Activated T-cell treated with anti-CD3 and anti-CD28 coated beads, Interleukin-2, amount 50 U/mL, for 4 hours (primary cell): ENCODE data around the gene B9D2. TPM values are rescaled to one million over a fixed set of nuclear protein-coding genes. Genes with fewer than 3 reads are reported as not detected.

Experiments used
- ATAC-seq, 2 donors: fragments of 200-7000 bp; cut with Tn5 transposase; one replicate each; pipeline ENCODE4 v1.10.0; 2021
- DNase-seq: peaks from one replicate; pipeline ENCODE4 v3.0.0-alpha.2; 2020
- H3K27me3 Mint-ChIP-seq: one replicate; pipeline ENCODE4 v1.8.0; 2021; ENCODE audit warnings: low read depth, mixed read lengths
- H3K36me3 Mint-ChIP-seq: one replicate; pipeline ENCODE4 v1.8.0; 2022; ENCODE audit warnings: mixed read lengths; ENCODE audit not compliant: insufficient read depth
- H3K4me1 Mint-ChIP-seq: one replicate; pipeline ENCODE4 v1.8.0; 2021; ENCODE audit warnings: low read depth, mixed read lengths
- H3K4me3 Mint-ChIP-seq: one replicate; pipeline ENCODE4 v1.8.0; 2021; ENCODE audit warnings: mild to moderate bottlenecking, moderate library complexity, mixed read lengths
- H3K9me3 Mint-ChIP-seq: one replicate; pipeline ENCODE4 v1.8.0; 2021; ENCODE audit warnings: mixed read lengths
- total RNA-seq, 3 donors: library from RNA; stranded (reverse); gene quantifications; one replicate each; pipeline ENCODE4 v1.2.1, GENCODE V29; 2021

Gene B9D2
- total RNA-seq, 3 donors from 2014 or later, result 5.4 to 5.7 (median 5.7) TPM

DNA sequence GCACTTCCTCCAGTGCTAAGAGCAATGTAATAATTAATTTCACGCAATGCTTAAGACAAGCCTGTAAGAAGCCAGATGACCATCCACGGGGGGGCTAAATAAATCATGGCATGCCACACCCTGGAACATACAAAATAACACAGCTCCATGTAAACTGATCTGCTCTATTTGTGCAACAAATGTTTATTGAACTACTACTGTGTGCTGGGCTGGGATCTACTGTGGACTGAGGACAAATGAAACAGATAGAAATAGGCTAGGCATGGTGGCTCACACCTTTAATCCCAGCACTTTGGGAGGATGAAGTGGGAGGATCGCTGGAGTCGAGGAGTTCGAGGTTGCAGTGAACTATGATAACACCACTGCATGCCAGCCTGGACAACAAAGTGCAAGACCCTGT is 31.5 kb downstream of the B9D2 start:
- Mint-ChIP-seq H3K27me3 (no peaks in the 10 kb centered on the region), H3K4me3 (no peak overlapping the region), H3K36me3 (peaks cover 41% of the 10 kb centered on the region), H3K4me1 (peaks cover 50% of the 10 kb centered on the region), H3K9me3 (no peaks in the 10 kb centered on the region)
- no peak for DNase-seq
- no peak for ATAC-seq

GRCh38 chr19:41332000-41332399 is 31.9 kb downstream of the B9D2 start:
- no peak for ATAC-seq
- no peaks in the 10 kb centered on the region for H3K9me3 Mint-ChIP-seq
- H3K4me3 Mint-ChIP-seq, result no peak overlapping the region
- H3K27me3 Mint-ChIP-seq, result no peaks in the 10 kb centered on the region
- DNase-seq, result no peak
- H3K4me1 Mint-ChIP-seq, result peaks cover 52% of the 10 kb centered on the region
- peaks cover 40% of the 10 kb centered on the region for H3K36me3 Mint-ChIP-seq

- Mint-ChIP-seq H3K9me3 (no peaks in the 10 kb centered on the region), H3K4me1 (peaks cover 60% of the 10 kb centered on the region), H3K36me3 (peaks cover 40% of the 10 kb centered on the region), H3K27me3 (no peaks in the 10 kb centered on the region), H3K4me3 (no peak overlapping the region)
- DNase-seq (no peak), ATAC-seq (no peak)
Measured at GRCh38 chr19:41330946-41331678, 32.8 kb downstream of the B9D2 start.

DNA sequence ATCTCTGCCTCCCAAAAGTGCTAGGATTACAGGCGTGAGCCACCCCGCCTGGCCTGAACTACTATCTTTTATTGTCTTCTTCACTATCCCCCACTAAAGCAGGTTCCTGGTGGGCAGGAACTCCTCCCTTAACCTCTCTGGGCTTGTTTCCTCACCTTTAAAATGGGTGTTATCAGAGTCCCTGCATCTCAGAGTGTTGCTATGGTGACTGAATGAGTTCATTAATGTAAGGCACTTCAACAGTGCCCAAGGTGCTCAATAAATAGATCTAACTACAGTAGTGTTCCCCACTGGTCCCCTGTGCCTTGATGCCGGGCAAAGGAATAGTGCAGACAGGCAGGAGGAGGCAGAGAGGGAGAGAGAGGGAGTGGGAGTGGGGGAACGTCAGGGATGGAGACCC is 33.5 kb downstream of the B9D2 start:
- Mint-ChIP-seq H3K27me3 (no peaks in the 10 kb centered on the region), H3K36me3 (peaks cover 38% of the 10 kb centered on the region), H3K4me3 (no peak overlapping the region), H3K4me1 (peaks cover 59% of the 10 kb centered on the region), H3K9me3 (no peaks in the 10 kb centered on the region)
- ATAC-seq (no peak), DNase-seq (no peak)

DNA sequence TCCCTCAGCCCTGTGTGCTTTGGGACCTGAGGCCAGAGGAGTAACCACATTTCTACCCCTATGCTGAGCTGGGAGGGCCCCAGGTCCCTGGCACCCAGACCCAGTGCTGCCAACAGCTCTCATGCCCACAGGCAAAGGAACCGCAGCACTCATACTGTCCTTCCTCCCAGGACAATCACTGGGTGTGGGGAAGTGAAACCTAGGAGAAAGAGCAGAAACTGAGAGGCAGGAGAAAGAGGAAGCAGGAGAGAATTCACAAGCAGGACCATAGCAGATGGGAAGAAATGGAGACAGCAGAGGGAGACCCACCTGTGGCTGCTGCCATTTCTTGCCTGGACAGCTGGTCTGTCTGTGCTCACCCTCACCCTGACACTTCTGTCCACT is 35.1 kb downstream of the B9D2 start:
- no peak for DNase-seq
- Mint-ChIP-seq H3K4me3 (peak overlapping the region; percentile 76), H3K9me3 (no peaks in the 10 kb centered on the region), H3K36me3 (peaks cover 38% of the 10 kb centered on the region), H3K4me1 (peaks cover 68% of the 10 kb centered on the region), H3K27me3 (no peaks in the 10 kb centered on the region)
- no peak for ATAC-seq

- H3K36me3 Mint-ChIP-seq, result peaks cover 38% of the 10 kb centered on the region
- peak; percentile 68 to 69 for ATAC-seq
- peaks cover 66% of the 10 kb centered on the region for H3K4me1 Mint-ChIP-seq
- no peak for DNase-seq
- no peaks in the 10 kb centered on the region for H3K27me3 Mint-ChIP-seq
- peak overlapping the region; percentile 76 for H3K4me3 Mint-ChIP-seq
- no peaks in the 10 kb centered on the region for H3K9me3 Mint-ChIP-seq
Measured at GRCh38 chr19:41328157-41328841, 35.6 kb downstream of the B9D2 start.

- peak; percentile 80 for DNase-seq
- Mint-ChIP-seq H3K27me3 (no peaks in the 10 kb centered on the region), H3K4me1 (peaks cover 68% of the 10 kb centered on the region), H3K36me3 (peaks cover 36% of the 10 kb centered on the region), H3K9me3 (no peaks in the 10 kb centered on the region), H3K4me3 (peak overlapping the region; percentile 76)
- peak; percentile 75 to 76 for ATAC-seq
Measured at GRCh38 chr19:41327576-41328156, 36.3 kb downstream of the B9D2 start.

DNA sequence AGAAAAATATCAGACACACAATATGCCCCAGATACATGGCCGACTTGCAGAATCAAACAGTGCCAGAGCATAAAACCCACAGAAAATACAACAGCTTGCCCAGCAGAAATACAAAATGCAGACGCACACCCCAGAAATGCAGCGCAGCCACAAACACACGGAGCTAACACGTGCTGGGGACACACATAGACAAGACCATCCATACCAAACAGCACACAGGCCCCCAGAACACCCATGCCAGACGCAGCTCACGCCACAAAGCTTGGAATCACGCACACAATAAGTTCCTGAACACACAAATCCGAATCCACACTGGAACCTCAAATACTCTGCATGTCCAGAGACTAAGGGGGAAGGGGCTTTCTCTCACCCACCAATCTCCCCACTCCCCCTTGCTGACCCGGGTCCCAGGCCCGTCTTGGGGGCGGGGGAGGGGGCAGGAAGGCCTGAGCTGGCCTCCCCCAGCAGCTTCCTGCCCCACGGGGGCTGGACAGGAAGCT is 36.8 kb downstream of the B9D2 start:
- Mint-ChIP-seq H3K27me3 (no peaks in the 10 kb centered on the region), H3K36me3 (peaks cover 31% of the 10 kb centered on the region), H3K4me3 (peak overlapping the region; percentile 73), H3K4me1 (peaks cover 63% of the 10 kb centered on the region), H3K9me3 (no peaks in the 10 kb centered on the region)
- no peak for DNase-seq
- no peak for ATAC-seq

GRCh38 chr19:41325947-41326706 is 37.8 kb downstream of the B9D2 start:
- no peak for DNase-seq
- Mint-ChIP-seq H3K4me1 (peaks cover 53% of the 10 kb centered on the region), H3K9me3 (no peaks in the 10 kb centered on the region), H3K27me3 (no peaks in the 10 kb centered on the region), H3K36me3 (peaks cover 25% of the 10 kb centered on the region), H3K4me3 (peak overlapping the region; percentile 73)
- ATAC-seq, result no peak

DNA sequence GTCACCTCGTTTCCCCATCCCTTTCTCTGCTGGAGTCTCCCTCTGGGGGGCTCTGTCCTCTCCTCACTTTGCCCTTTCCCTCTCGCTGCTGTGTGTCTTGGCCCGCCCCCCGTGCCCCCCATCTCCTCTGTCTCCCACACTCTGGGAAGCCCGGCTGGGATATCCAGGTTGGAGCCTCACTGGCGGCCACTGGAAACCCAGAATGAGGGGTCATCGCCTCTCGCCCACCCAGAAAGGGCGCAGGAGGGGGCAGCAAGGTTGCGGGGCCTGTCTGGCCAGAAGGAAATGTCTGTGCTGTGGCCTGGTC is 38.4 kb downstream of the B9D2 start:
- Mint-ChIP-seq H3K4me3 (no peak overlapping the region), H3K36me3 (peaks cover 25% of the 10 kb centered on the region), H3K4me1 (peaks cover 52% of the 10 kb centered on the region), H3K9me3 (no peaks in the 10 kb centered on the region), H3K27me3 (no peaks in the 10 kb centered on the region)
- ATAC-seq (no peak), DNase-seq (no peak)

GRCh38 chr19:41324921-41325639 is 38.9 kb downstream of the B9D2 start:
- H3K27me3 Mint-ChIP-seq, result no peaks in the 10 kb centered on the region
- H3K36me3 Mint-ChIP-seq, result peaks cover 22% of the 10 kb centered on the region
- peak overlapping the region; percentile 46 for H3K4me3 Mint-ChIP-seq
- ATAC-seq (no peak), DNase-seq (no peak)
- no peaks in the 10 kb centered on the region for H3K9me3 Mint-ChIP-seq
- peaks cover 47% of the 10 kb centered on the region for H3K4me1 Mint-ChIP-seq

DNA sequence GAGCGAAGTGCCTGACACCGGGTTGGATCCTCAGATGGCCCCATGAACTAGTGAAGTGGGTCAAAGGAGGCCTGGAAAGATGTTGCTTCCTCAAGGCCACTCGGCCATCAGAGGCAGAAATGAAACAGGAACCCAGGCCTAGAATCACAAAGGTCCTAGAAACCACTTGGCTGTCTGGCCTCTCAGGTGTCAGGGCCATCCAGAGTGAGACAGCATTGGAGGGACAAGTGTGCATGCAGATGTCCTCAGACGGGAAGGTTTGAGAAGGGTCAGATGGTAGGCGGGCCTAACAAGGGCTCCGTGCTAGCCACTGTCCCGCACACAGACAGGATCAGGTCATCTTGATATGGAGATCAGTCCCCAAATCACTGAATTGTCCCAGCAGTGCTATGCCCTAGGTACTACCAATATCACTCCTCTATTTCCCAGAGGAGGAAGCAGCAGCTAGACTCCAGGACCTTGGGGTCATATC is 39.7 kb downstream of the B9D2 start:
- Mint-ChIP-seq H3K4me3 (no peak overlapping the region), H3K36me3 (peaks cover 25% of the 10 kb centered on the region), H3K9me3 (no peaks in the 10 kb centered on the region), H3K27me3 (no peaks in the 10 kb centered on the region), H3K4me1 (peaks cover 47% of the 10 kb centered on the region)
- DNase-seq (no peak), ATAC-seq (no peak)

GRCh38 chr19:41323430-41324125 is 40.4 kb downstream of the B9D2 start:
- no peak for ATAC-seq
- Mint-ChIP-seq H3K4me3 (no peak overlapping the region), H3K27me3 (no peaks in the 10 kb centered on the region), H3K9me3 (no peaks in the 10 kb centered on the region), H3K4me1 (peaks cover 40% of the 10 kb centered on the region), H3K36me3 (peaks cover 20% of the 10 kb centered on the region)
- no peak for DNase-seq
